Aortic smooth muscle cell (primary cell): ENCODE results near the gene IDH3G. TPM values are rescaled to one million over a fixed set of nuclear protein-coding genes. Genes with fewer than 3 reads are reported as not detected.

Source experiments
- total RNA-seq: library from RNA; depleted of rRNA; stranded (reverse); fragments of >200 nt; gene quantifications from 2 replicates; pipeline ENCODE4 v1.2.3, GENCODE V29; 2014

The IDH3G gene
- 57.4 and 67.8 TPM in 2 replicates for total RNA-seq

DNA sequence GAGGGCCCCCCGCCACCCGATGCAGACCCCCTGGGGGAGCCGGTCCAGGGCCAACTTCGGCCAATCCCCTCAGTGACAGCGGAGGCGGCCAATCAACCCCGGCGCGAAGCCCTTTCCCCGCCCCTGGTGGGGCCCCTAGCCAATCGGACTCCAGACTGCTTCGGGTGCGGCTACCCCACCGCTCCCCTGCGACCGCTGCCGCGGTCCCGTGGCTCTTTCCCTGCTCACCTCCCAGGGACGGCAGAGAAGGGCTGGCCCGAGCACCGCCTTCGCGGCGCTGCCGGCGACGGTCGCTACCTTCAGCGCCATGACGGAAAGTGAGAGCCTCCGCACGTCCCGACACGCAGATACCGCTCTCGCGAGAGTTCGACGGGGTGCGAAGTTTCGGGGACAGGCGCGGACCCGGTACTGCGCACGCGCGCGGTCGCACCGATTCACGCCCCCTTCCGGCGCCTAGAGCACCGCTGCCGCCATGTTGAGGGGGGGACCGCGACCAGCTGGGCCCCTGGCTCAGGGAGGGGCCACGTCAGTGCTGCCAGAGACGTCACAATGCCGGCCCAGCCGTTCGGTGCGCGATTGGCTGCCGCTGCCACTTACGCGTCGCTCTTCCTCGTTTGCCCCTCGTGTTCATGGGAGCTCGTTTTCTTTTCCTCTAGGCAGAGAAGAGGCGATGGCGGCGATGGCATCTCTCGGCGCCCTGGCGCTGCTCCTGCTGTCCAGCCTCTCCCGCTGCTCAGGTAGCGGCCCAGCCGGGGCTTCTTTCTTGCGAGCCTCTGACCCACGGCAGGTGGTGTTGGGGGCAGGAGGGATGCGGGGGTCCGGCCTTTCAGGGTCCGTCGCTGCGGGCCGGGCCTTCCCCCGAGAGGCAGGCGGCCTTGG is at the start of gene IDH3G, which contains the start of gene SSR4:
Gene IDH3G, minus strand, starts transcription at position 358 of the 879 bp plus-strand sequence. Its CDS starts 49 bp downstream, at position 309.
Gene SSR4, plus strand, starts transcription at position 651 of the 879 bp plus-strand sequence. Its CDS starts 20 bp downstream, at position 671.

DNA sequence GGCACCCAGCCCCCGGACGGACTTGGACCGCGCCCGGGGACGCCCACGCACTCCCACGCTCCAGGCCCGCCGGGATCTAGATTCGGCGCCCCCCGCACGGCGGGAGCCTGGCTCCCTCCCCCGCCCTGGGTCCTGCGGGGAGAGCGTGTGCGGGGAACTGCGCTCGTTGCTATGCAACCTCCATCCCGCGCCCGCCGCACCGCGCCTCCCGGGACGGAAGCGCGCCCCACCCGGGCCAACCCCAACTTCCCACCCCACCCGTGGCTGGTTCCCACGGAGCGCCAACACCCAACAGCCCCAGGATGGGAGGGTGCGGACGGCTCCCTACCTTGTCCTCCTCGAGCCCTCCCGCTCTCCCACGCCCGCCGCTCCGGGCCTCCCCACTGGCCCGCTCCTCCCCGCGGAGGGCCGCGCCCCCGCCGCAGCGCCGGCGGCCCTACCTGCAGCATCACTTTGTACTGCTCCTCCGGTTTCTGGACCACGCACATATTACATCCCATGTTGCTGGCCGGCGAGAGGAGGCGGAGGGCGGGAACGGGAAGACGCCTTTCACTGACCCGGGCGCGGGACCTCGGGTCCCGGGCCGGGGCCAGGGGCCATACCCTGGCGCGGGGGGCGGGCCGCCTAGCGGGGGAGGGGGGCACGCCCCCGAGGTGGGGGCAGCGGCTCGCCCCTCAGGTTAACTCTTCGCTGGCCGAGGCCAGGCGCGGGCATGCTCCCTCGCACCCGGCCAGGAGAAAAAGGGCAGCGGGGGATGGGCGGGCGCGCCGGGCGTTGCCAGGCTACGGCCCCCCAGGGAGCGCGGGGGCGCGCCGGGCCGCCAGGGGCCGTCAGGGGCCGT is 35.8 kb upstream of the IDH3G start, which contains the start of gene PDZD4:
Gene PDZD4, minus strand, starts transcription at position 746 of the 841 bp plus-strand sequence. Its CDS starts 246 bp downstream, at position 500.

DNA sequence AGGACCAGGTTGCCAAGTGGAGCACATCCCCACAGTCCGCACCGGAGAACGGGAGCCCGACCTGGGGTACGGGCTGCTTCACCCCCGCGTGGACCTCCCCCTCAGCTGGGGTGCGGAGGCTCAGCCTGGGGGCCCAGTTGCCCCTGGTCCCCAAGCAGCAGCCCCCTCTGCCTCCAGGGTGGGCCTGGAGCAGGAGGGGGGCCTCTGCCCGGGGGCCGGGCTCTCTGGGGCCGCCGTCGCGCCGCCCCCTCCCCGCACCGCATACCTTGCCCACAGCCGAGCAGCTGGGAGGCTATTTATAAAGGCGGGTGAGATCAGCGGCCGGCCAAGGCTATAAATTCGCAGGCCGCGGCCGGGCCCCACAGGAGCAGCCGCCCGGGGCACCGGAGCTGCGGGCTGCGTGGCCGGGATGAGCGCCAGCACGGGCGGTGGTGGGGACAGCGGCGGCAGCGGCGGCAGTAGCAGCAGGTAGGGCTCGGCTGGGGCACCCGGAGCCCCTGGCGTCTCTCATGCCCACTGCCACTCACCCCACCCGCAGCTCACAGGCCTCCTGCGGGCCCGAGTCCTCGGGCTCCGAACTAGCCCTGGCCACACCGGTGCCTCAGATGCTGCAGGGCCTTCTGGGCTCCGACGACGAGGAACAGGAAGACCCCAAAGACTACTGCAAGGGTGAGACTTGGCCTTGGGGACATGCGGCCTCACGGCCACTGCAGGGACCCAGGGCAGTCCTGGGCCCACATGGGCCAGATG is 13.3 kb downstream of the IDH3G start, which contains the start of gene SRPK3:
Gene SRPK3, plus strand, starts transcription at position 364 of the 750 bp plus-strand sequence. Its CDS starts 46 bp downstream, at position 410.

GRCh38 chrX:153763989-153764755 is 30.0 kb downstream of the IDH3G start, which contains the start of gene PLXNB3:
Gene PLXNB3 (plus strand): TSS chrX:153764249. CDS start chrX:153765536, 1,287 bp downstream.

Other genes starting within 250 kb of the IDH3G start
- 28.3 and 30.9 TPM in 2 replicates for gene CCNQ, start 195.2 kb downstream of the IDH3G start, total RNA-seq
- gene DUSP9, start 147.2 kb downstream of the IDH3G start, total RNA-seq = not detected in 2 replicates
- gene PNCK, start 120.6 kb downstream of the IDH3G start, total RNA-seq = under 0.01 and 0.06 TPM in 2 replicates
- gene SLC6A8, start 106.4 kb downstream of the IDH3G start, total RNA-seq = 9.5 and 11.9 TPM in 2 replicates
- gene BCAP31, start 70.0 kb downstream of the IDH3G start, total RNA-seq = 171 and 208 TPM in 2 replicates
- gene ABCD1, start 69.5 kb downstream of the IDH3G start, total RNA-seq = 13.6 and 14.7 TPM in 2 replicates
- 4.3 and 7.5 TPM in 2 replicates for gene PLXNB3, start 30.1 kb downstream of the IDH3G start, total RNA-seq
- 0.26 and 0.56 TPM in 2 replicates for gene SRPK3, start 13.3 kb downstream of the IDH3G start, total RNA-seq
- gene SSR4, start 293 bp upstream of the IDH3G start, total RNA-seq = 168 and 219 TPM in 2 replicates
- gene PDZD4, start 36.2 kb upstream of the IDH3G start, total RNA-seq = 0.37 and 0.53 TPM in 2 replicates
- under 0.01 and 0.13 TPM in 2 replicates for gene L1CAM, start 91.8 kb upstream of the IDH3G start, total RNA-seq
- not detected in 2 replicates for gene AVPR2, start 110.3 kb upstream of the IDH3G start, total RNA-seq
- gene ARHGAP4, start 131.9 kb upstream of the IDH3G start, total RNA-seq = 1.1 and 1.2 TPM in 2 replicates
- gene NAA10, start 140.7 kb upstream of the IDH3G start, total RNA-seq = 42.7 and 52.8 TPM in 2 replicates
- 18.8 and 20.8 TPM in 2 replicates for gene RENBP, start 150.3 kb upstream of the IDH3G start, total RNA-seq
- 11.8 and 12.7 TPM in 2 replicates for gene HCFC1, start 177.4 kb upstream of the IDH3G start, total RNA-seq
- gene TMEM187, start 178.4 kb upstream of the IDH3G start, total RNA-seq = 6.4 and 7.3 TPM in 2 replicates
- gene IRAK1, start 225.5 kb upstream of the IDH3G start, total RNA-seq = 59.7 and 63.7 TPM in 2 replicates